Measurements from ENCODE around the gene HYAL2.
"Not testable (repeated sequence)": the region's sequence is repeated elsewhere in the genome, so short reads cannot be mapped to it uniquely, and the experiment has no call there.

The HYAL2 gene

DNA sequence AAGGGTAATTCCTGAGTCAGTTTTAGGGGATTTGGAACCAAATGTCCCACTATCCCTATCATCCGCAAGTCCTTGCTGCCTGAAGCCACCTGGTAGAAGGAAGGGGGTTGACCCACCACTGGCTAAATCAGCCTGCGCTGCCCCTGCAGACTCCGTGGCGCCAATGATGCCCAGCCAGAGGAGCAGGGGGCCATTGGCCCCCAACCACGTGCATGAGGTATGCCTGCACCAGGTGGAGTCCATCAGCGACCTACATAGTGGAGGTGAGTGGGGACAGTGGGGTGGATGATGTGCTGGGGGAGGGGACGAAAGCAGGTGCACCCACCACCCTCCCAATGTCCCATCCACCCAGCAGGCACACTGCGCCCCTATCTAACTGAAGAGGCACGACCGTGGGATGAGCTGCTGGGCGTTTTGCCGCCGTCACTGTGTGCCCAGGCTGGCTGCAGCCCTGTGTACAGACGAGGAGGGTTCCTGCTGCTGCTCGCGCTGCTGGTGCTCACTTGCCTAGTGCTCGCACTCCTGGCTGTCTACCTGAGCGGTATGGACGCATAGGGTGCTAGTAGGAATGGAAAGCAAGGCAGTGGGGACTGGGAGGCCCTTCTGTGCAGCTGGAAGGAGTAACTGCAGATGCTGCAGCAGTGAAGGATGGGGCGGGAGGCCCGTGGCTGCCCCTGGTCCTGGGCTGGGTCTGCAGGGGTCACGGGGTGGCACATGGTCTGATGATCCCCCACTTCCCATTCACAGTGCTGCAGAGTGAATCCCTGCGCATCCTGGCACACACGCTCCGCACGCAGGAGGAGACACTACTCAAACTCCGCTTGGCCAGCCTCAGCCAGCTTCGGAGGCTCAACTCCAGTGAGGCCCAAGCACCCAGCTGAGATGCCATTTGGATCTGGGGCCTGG lies 36.0 kb downstream of the HYAL2 start:
- DNase-seq: no peak

DNA sequence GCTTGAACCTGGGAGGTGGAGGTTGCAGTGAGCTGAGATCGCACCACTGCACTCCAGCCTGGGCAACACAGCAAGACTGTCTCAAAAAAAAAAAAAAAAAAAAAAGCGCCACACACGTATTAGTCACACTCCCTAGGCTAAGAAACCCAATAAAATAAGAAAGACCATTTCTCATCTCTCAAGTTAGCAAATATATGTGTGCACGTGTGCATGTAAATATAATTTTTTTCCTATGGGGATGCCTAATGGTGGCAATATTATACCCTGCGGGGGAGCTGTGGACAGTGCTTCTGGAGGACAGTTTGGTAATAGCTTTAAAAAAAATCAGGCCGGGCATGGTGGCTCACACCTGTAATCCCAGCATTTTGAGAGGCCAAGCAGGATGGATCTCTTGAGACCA lies 38.4 kb downstream of the HYAL2 start:
- not testable (repeated sequence) for DNase-seq

DNA sequence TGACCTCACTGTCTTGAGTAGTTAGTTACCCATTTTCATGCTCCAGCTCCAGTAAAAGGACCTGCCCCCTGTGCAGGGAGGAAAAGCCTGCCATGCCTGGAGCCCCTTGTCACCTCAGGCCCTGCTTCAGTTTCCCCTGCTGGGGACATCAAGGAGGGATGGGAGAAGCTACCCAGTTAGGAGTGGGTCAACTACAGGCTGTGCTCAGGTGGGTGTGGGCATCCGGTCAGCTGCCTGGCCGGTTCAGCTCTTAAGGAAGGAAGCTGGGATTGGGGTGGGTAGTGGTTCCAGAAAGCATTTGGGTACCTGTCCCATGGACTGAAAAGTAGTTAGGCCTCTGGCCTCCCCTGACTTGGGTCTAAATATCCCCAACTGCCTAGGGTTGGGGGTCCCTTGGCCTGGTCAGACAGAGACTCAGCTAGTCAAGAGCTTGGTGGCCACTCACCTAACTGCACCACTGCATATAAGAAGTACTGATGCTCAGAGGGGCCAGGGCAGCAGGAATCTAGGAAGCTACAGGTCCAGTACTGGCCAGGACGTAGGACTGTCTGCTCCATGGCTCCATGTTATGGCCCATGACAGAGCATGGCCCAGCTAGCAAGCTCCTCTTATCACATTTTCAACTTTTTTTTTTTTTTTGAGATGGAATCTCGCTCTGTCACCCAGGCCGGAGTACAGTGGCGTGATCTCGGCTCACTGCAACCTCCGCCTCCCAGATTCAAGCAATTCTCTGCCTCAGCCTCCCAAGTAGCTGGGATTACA lies 43.1 kb downstream of the HYAL2 start:
- no peak for DNase-seq

DNA sequence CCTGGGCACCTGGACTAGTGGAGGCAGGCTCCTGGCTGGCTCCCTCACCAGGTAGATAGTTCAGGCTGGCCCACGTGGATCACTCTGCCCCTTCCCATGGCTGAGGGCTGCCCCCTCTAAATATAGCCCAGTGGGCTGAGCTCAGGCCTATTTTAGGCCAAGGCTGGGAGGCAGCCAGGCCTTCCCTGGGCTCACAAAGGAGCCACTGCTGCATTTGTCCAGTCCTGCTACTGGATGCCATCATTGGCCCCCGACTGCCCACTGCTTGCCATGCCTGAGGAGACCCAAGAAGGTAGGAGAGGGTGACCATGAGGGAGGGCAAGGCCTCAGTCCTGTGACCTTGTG lies 43.7 kb downstream of the HYAL2 start, which contains the start of gene LSMEM2:
Gene LSMEM2, plus strand, starts transcription at position 208 of the 345 bp plus-strand sequence. Its CDS starts 27 bp downstream, at position 235.
- DNase-seq: no peak

DNA sequence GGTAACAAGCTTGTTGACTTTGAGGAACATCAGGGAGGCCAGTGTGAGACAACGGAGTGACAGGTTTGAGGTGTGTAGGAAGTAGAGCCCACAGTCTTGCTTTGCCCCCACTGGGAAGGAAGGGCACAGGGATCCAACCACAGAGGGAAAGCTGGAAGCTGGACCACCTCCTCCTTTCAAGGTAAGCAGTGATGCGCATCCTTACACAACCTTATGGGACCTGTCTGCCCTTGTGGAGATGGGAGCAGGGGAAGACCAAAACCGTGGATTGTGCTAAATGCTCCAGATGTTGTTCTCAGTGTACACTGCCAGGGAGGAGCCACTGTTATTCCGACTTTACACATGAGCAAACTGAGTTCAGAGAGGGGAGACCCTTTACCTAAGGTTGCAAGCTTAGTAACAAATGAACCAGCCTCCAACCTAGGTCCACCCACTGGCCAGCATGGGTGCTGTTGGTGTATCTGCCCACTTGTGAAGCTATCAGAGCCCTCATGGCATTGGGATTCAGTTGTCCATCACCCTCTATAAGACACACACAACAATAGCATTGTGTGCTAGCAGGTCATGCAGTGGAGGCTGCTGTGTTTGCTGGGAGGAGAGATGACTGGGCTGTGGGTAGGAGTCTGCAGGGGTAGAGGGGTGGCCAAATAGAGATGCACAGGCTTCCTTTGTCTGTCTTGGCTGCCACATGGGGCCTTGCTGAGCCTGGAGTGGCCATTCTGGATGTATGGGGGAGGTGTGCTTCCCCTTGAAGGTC lies 44.2 kb downstream of the HYAL2 start:
- no peak for DNase-seq

DNA sequence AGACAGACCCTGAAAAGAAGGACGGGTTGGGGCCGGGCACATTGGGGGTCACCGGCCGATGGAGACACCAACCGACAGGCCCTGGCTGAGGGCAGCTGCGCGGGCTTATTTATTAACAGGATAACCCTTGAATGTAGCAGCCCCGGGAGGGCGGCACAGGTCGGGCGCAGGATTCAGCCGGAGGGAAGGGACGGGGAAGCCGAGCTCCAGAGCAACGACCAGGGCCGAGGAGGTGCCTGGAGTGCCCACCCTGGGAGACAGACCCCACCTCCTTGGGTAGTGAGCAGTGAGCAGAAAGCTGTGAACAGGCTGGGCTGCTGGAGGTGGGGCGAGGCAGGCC lies 45.8 kb downstream of the HYAL2 start:
- DNase-seq: no peak

DNA sequence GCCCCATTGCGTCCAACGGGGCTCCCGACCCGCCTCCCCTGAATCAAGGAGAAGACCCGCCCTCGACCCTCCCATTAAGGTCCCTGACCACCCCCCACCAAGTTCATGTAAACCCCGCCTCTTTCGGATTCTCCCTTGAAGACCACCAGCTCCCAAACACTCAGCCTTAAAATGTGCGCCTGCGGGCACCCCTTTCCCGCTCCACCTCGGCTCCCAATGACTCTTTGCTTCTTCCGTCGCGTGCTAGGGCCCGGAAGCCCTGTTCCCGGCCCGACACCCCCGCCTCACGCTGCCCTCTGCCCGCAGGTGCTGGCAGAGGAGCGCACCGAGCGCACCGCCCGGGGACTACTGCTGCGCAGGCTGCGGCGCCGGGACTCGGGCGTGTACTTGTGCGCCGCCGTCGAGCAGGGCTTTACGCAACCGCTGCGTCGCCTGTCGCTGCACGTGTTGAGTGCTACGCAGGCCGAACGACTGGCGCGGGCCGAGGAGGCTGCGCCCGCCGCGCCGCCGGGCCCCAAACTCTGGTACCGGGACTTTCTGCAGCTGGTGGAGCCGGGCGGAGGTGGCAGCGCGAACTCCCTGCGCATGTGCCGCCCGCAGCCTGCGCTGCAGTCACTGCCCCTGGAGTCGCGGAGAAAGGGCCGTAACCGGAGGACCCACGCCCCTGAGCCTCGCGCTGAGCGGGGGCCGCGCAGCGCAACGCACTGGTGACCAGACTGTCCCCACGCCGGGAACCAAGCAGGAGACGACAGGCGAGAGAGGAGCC lies 46.4 kb downstream of the HYAL2 start:
- DNase-seq: no peak

DNA sequence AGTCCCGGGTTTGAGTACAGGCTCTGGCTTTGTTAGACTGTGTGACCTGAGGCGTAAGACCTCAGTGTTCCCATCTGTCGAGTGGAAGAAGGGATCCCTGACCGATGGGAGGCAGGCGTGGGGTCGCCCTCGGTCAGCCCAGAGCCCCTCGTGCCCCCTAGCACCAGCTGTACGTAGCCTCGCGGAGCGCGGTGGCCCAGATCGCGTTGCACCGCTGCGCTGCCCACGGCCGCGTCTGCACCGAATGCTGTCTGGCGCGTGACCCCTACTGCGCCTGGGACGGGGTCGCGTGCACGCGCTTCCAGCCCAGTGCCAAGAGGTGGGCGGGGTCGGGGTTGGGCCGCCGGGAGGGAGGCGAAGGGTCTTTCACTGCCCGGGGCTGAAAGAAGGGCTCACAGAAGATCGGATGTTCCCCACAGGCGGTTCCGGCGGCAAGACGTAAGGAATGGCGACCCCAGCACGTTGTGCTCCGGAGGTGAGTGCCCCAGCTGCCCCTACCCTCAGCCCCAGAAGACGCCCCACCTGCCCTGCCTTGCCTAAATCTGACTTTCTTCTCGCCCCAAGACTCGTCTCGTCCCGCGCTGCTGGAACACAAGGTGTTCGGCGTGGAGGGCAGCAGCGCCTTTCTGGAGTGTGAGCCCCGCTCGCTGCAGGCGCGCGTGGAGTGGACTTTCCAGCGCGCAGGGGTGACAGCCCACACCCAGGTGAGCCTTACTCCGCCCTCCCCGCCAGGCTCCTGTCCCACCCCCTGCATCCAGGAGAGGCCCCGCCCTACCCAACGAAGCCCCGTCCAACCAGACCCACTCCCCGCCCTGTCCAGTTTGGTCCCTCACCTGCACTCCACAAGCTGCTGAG lies 47.2 kb downstream of the HYAL2 start:
- DNase-seq: no peak

DNA sequence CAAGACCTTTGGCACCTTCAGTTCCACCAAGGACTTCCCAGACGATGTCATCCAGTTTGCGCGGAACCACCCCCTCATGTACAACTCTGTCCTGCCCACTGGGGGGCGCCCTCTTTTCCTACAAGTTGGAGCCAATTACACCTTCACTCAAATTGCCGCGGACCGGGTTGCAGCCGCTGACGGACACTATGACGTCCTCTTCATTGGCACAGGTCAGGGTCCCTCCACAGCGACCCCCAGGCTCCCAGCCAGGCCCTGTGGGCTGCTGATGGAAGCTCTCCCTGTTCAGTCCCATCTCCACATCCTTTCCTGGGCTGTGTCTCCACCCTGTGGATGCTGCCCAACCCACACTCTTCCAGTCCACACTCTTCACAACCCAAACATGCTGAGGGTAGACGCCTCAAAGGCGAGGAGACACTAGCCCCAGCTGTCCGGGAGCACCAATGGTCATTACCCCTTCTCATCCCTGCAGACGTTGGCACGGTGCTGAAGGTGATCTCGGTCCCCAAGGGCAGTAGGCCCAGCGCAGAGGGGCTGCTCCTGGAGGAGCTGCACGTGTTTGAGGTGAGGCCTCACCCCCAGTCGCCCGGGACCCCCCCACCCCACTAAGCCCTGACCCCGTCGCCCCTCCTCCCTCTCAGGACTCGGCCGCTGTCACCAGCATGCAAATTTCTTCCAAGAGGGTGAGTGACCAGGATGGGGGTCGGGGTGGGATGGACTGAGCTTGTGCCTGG lies 48.0 kb downstream of the HYAL2 start:
- DNase-seq: peak; percentile 49

DNA sequence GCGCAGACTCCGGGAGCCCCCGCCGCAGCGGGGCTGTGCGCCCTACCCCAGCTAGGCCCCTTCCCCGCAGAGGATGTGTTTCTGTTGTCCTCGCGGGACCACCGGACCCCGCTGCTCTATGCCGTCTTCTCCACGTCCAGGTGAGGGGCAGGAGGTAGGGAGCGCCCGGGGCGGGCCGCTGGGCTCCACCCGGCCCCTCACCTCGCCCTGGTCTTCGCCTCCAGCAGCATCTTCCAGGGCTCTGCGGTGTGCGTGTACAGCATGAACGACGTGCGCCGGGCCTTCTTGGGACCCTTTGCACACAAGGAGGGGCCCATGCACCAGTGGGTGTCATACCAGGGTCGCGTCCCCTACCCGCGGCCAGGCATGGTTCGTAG lies 48.9 kb downstream of the HYAL2 start:
- no peak for DNase-seq

DNA sequence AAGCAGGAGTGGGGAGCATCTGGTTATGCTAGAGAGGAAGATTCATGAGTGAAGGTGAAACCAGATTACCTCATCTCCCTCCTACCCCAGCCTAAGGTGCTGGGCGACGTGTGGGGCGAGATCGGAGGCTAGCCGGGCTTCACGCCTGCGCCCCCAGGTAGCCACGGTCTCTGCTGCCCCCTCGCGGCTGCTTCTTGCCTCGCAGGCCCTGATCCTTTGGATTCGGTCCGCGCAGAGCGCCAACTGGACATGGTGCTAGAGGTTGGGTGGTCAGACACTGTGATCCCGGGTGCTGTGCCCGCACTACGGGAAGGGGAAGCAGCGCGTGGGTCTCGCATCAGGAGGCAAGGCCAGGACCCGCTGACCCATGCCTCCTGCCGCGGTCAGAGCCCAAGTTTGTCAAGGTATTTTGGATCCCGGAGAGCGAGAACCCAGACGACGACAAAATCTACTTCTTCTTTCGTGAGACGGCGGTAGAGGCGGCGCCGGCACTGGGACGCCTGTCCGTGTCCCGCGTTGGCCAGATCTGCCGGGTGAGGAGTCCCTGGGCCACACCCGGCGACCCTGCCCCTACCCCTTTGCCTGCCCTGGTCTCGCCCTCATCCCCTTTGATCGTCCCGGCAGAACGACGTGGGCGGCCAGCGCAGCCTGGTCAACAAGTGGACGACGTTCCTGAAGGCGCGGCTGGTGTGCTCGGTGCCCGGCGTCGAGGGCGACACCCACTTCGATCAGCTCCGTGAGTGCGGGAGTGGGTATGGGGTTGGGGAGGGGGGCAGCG lies 49.4 kb downstream of the HYAL2 start:
- DNase-seq: peak; percentile 92

DNA sequence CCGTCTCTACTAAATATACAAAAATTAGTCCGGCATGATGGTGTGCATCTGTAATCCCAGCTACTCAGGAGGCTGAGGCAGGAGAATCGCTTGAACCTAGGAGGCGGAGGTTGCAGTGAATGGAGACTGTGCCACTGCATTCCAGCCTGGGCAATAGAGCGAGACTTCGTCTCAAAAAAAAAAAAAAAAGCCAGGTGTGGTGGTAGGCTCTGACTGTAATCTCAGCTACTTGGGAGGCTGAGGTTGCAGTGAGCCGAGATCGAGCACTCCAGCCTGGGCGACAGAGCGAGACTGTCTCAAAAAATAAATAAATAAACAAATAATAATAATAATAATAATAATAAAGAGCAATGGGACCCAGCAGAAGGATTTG lies 50.0 kb downstream of the HYAL2 start:
- DNase-seq: not testable (repeated sequence)

DNA sequence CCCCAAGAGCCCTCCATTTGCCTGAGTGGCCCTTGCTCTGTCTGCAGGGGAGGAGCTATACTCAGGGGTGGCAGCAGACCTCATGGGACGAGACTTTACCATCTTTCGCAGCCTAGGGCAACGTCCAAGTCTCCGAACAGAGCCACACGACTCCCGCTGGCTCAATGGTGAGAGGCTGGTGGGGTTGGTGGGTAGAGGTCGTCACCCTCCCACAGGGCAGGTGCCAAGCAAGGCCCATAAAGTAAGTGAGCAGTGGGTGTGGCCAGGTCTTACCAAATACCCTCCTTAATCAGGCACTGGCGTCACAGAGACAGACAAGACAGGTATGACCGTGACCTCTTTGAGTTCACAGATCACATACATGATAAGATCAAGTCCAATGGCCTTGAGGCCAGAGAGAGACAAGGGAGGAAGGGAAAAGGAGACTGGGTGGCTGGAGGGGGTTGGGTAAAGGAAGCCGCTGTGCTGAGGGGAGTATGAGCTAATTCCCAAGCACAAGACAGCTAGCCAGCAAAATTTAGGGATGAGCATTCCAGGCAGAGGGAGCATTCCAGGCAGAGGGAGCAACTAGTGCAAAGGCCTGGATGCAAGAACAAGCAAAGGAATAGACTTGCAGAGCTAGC lies 51.1 kb downstream of the HYAL2 start:
- no peak for DNase-seq

DNA sequence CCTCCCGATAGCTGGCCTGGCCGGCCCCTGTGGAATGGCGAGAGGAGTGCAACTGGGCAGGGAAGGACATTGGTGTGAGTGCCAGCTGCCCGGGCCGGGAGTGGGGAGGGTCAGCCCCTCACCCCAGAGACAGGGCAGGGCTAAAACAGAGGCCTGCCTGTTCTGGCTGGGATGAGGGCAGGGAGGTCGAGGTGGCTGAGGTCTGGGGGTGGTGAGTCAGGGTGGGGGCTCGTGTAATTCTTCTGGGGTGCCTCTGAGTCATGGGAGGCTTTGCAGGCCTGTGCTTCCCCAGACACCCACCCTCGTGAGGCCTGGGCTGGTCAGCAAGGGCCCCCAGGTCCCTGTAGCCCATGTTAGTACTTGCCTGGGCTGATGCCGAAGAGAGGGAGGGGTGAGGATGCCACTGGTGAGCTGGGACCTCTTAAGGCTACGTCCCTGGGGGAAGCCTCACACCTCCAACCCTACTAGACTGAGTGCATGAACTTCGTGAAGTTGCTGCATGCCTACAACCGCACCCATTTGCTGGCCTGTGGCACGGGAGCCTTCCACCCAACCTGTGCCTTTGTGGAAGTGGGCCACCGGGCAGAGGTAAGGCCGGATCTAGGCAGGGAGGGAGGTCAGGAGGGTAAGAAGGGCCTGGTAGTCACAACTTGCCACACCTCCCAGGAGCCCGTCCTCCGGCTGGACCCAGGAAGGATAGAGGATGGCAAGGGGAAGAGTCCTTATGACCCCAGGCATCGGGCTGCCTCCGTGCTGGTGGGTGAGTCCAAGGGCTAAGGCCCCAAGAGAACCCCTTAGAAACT lies 51.9 kb downstream of the HYAL2 start:
- DNase-seq: no peak

DNA sequence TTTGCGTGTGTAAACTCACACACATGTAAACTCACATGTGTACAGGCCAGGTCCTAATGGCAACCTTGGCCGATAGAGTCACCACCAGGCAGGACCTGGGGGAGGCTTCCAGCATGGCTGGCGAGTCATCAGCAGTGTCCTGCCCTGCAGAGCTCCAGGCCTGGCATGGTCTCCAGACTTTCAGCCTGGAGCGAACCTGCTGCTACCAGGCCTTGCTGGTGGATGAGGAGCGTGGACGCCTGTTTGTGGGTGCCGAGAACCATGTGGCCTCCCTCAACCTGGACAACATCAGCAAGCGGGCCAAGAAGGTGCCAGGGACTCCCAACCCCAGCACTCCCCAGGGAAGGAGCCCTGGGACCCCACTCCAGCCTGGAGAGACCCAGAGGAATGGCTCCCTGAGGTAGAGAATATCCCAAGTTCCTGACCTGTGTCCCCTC lies 52.5 kb downstream of the HYAL2 start:
- no peak for DNase-seq

DNA sequence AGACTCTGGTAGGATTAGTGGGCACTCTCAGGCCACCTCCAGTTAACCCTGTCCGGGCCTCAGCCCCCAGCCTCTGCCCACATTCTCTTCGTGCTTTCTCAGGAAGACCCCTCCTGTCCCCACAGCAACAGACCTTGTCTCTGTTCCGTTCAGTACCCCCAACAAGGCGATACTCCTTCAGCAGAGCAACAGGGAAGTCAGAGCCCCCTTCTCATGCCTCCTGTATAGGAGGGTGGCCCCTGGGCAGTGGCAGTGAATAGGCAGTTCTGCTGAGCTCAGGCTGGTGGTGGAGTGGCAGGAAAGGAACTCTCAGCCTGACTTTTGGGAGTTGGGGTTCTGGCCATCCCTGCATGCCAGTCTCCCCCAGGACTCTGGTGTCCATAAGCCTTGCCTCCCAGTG lies 53.1 kb downstream of the HYAL2 start:
- no peak for DNase-seq

DNA sequence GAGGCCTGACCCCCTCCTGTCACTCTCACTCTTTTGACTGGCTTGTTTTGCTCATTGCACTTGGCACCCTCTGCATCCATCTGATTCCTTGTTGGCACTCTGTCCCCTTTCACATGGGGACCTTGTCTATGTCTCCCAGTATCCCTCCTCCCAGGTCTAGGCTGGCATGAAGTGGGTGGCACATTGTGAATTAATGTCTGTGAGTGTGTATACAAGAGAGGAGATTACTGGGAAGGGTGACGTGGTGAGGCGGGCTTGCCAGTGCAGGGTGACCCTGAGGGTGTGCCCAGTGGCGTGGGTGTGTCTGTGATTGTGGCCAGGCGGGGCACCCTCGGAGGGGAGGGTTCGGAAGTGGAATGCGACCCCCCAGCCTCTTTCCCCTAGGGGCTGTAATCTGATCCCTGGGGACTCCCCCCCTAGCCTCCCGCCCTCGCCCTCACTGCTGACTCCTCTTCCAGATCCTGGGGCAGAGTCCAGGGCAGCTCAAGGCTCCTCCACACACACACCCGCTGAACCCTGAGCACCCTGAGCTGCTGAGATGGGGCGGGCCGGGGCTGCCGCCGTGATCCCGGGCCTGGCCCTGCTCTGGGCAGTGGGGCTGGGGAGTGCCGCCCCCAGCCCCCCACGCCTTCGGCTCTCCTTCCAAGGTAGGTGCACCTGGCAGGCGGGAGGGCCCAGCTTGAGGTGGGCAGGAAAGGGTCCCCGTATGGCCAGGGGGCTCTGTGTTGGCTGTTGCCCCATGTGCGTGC lies 53.7 kb downstream of the HYAL2 start, which contains the start of gene SEMA3B:
Gene SEMA3B, plus strand, starts transcription at position 445 of the 749 bp plus-strand sequence. Its CDS starts 94 bp downstream, at position 539.
- no peak for DNase-seq

DNA sequence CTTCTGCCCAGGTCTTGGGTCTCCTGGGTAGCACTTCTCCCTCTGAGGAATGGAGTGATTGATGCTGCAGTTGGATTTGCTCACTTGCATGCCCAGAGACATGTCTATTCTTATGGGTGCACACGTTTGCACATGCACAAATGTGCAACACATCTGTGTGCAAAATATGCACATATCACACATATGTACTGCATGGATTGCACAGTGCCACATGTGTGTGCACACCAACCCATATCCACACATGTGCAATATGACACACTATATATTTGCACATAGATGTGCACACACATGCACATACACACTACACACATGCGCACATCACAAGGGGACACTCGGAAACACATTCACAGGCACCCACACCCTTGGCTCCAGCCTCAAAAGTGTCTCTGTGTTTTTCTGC lies 54.3 kb downstream of the HYAL2 start:
- no peak for DNase-seq
